ENCODE results near the gene ARSG. TPM values are rescaled to one million over a fixed set of nuclear protein-coding genes. Genes with fewer than 3 reads are reported as not detected.
"Not testable (repeated sequence)": the region's sequence is repeated elsewhere in the genome, so short reads cannot be mapped to it uniquely, and the experiment has no call there.

ARSG gene
- total and polyA plus RNA-seq, 4 donors = 1.5 to 5.4 (median 2.3) TPM

GRCh38 chr17:68368387-68368786 is 77.1 kb downstream of the ARSG start:
- WGBS = 86% methylated on average over 5 of the region's 5 CpGs
- Histone ChIP-seq H3K9me3 (ENCODE audit: control insufficient read depth in 4 of 4, low read length in 3 of 4) (no peaks in the 10 kb centered on the region), H3K9ac (ENCODE audit: low read depth in 1 of 2, low read length in 2 of 2) (no peak overlapping the region), H3K4me1 (ENCODE audit: control insufficient read depth in 4 of 4, insufficient read depth in 4 of 4, low read length in 3 of 4) (no peaks in the 10 kb centered on the region), H3K27me3 (ENCODE audit: control insufficient read depth in 4 of 4, insufficient read depth in 4 of 4, low read length in 3 of 4) (no peaks in the 10 kb centered on the region), H3K27ac (ENCODE audit: low read depth in 1 of 2, low read length in 2 of 2) (no peak overlapping the region), H3K4me3 (ENCODE audit: low read depth in 1 of 3, low read length in 3 of 3) (no peak overlapping the region), H3K36me3 (ENCODE audit: control insufficient read depth in 4 of 4, insufficient read depth in 3 of 4, low read depth in 1 of 4, low read length in 3 of 4) (no peaks in the 10 kb centered on the region)
- no peak for DNase-seq (ENCODE audit: low spot score)
- TF ChIP-seq RAD21 (IDR thresholded peaks at IDR 0.05) (no peak), FOXA2 (IDR thresholded peaks at IDR 0.05) (no peak), TAF1 (conservative IDR thresholded peaks at IDR 0.05) (no peak), ATF3 (IDR thresholded peaks at IDR 0.05) (no peak), GABPA (IDR thresholded peaks at IDR 0.05 in 1 of 2, conservative IDR thresholded peaks at IDR 0.05 in 1 of 2) (no peak)

- no peak overlapping the region for H3K27ac ChIP-seq (ENCODE audit: low read depth in 1 of 2, low read length in 2 of 2)
- H3K4me1 ChIP-seq (ENCODE audit: control insufficient read depth in 4 of 4, insufficient read depth in 4 of 4, low read length in 3 of 4) = peaks cover 7 to 27% (median 22%) of the 10 kb centered on the region in 4 donors
- TF ChIP-seq NR2F2 (IDR thresholded peaks at IDR 0.05) (no peak), RXRA (IDR thresholded peaks at IDR 0.05) (no peak), FOXA1 (IDR thresholded peaks at IDR 0.05) (no peak), JUND (IDR thresholded peaks at IDR 0.05) (no peak), HNF4G (IDR thresholded peaks at IDR 0.05) (no peak), RAD21 (IDR thresholded peaks at IDR 0.05) (no peak), TAF1 (conservative IDR thresholded peaks at IDR 0.05) (no peak), FOXA2 (IDR thresholded peaks at IDR 0.05) (no peak), GABPA (IDR thresholded peaks at IDR 0.05 in 1 of 2, conservative IDR thresholded peaks at IDR 0.05 in 1 of 2) (no peak), REST (IDR thresholded peaks at IDR 0.05) (no peak), YY1 (IDR thresholded peaks at IDR 0.05) (no peak)
- WGBS = 96% methylated on average over 8 of the region's 8 CpGs
- no peaks in the 10 kb centered on the region for H3K9me3 ChIP-seq (ENCODE audit: control insufficient read depth in 4 of 4, low read length in 3 of 4)
- H3K4me3 ChIP-seq (ENCODE audit: low read depth in 1 of 3, low read length in 3 of 3) = no peak overlapping the region
- DNase-seq (ENCODE audit: low spot score) = no peak
- no peak overlapping the region for H3K9ac ChIP-seq (ENCODE audit: low read depth in 1 of 2, low read length in 2 of 2)
- no peaks in the 10 kb centered on the region for H3K27me3 ChIP-seq (ENCODE audit: control insufficient read depth in 4 of 4, insufficient read depth in 4 of 4, low read length in 3 of 4)
- no peaks in the 10 kb centered on the region for H3K36me3 ChIP-seq (ENCODE audit: control insufficient read depth in 4 of 4, insufficient read depth in 3 of 4, low read depth in 1 of 4, low read length in 3 of 4)
Measured at GRCh38 chr17:68375566-68375965, 84.3 kb downstream of the ARSG start.

GRCh38 chr17:68376178-68376577 is 84.9 kb downstream of the ARSG start:
- WGBS = over 99% methylated on average over 2 of the region's 2 CpGs

More at GRCh38 chr17:68376178-68376577, 84.9 kb downstream of the ARSG start:
- not testable (repeated sequence) for H3K9ac ChIP-seq (ENCODE audit: low read depth in 1 of 2, low read length in 2 of 2); H3K36me3 ChIP-seq (ENCODE audit: control insufficient read depth in 4 of 4, insufficient read depth in 3 of 4, low read depth in 1 of 4, low read length in 3 of 4); H3K4me3 ChIP-seq (ENCODE audit: low read depth in 1 of 3, low read length in 3 of 3); H3K27me3 ChIP-seq (ENCODE audit: control insufficient read depth in 4 of 4, insufficient read depth in 4 of 4, low read length in 3 of 4); H3K27ac ChIP-seq (ENCODE audit: low read depth in 1 of 2, low read length in 2 of 2); DNase-seq (ENCODE audit: low spot score); H3K9me3 ChIP-seq (ENCODE audit: control insufficient read depth in 4 of 4, low read length in 3 of 4)
- peaks cover 7 to 27% (median 22%) of the 10 kb centered on the region in 4 donors for H3K4me1 ChIP-seq (ENCODE audit: control insufficient read depth in 4 of 4, insufficient read depth in 4 of 4, low read length in 3 of 4)
